Measurements from ENCODE around the gene GRAMD1A. TPM values are rescaled to one million over a fixed set of nuclear protein-coding genes. Genes with fewer than 3 reads are reported as not detected.

Gene GRAMD1A
- total and polyA plus RNA-seq, 2 donors (not counting 1 experiment from before 2014, with no cell fraction given): 83.8 to 102 TPM

DNA sequence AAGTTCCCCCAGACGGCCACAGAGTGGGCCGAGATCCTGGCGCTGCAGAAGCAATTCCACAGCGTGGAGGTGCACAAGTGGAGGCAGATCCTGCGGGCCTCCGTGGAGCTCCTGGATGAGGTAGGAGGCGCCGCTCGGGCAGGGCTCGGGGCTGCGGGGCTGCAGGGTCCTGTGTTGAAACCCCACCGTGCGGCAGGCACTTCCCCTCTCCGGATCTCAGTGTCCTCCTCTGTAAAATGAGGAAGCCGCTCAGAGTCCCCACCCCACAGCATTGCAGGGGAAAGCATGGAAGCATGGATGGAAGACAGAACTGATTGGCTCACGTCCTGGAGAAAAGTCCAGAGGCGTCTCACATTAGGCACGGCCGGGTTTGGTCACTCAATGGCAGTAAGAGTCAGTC lies 23.3 kb downstream of the GRAMD1A start:
- ATAC-seq (ENCODE audit: low read depth): no peak
- TF ChIP-seq, protein P1, sequence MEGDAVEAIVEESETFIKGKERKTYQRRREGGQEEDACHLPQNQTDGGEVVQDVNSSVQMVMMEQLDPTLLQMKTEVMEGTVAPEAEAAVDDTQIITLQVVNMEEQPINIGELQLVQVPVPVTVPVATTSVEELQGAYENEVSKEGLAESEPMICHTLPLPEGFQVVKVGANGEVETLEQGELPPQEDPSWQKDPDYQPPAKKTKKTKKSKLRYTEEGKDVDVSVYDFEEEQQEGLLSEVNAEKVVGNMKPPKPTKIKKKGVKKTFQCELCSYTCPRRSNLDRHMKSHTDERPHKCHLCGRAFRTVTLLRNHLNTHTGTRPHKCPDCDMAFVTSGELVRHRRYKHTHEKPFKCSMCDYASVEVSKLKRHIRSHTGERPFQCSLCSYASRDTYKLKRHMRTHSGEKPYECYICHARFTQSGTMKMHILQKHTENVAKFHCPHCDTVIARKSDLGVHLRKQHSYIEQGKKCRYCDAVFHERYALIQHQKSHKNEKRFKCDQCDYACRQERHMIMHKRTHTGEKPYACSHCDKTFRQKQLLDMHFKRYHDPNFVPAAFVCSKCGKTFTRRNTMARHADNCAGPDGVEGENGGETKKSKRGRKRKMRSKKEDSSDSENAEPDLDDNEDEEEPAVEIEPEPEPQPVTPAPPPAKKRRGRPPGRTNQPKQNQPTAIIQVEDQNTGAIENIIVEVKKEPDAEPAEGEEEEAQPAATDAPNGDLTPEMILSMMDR (IDR thresholded peaks at IDR 0.05): no peak
- no peak for TF ChIP-seq EZH2 (IDR thresholded peaks at IDR 0.05; ENCODE audit: borderline replicate concordance, insufficient read depth, low read depth, low read length, poor library complexity, severe bottlenecking)
- peaks cover 0 to 2% (median 0%) of the 10 kb centered on the region in 3 donors for H3K9me3 ChIP-seq (ENCODE audit: control extremely low read depth in 1 of 3, control insufficient read depth in 2 of 3, insufficient read depth in 1 of 3, low read length in 2 of 3)
- no peak overlapping the region for H3K27ac ChIP-seq (ENCODE audit: low read length in 2 of 2)
- H3K4me1 Mint-ChIP-seq: peaks cover 2% of the 10 kb centered on the region
- POLR2A ChIA-PET: interaction anchor here (0.6 kb wide), 1 partner anchor 15 kb away, joined by 3 read pairs; no protein-coding TSS in a partner anchor
- 97% methylated on average over 11 of the region's 19 CpGs for WGBS (ENCODE audit: insufficient coverage)
- H3K27me3 Mint-ChIP-seq: peaks cover 2% of the 10 kb centered on the region
- H3K9ac ChIP-seq (ENCODE audit: low read length): no peak overlapping the region
- H3K27ac Mint-ChIP-seq: no peak overlapping the region
- H2AFZ ChIP-seq (ENCODE audit: insufficient read depth, low read depth, low read length, poor library complexity, severe bottlenecking): no peak overlapping the region
- H3K36me3 ChIP-seq (replicated peaks in 1 of 2; ENCODE audit: control extremely low read depth in 1 of 2, control insufficient read depth in 1 of 2, extremely low read depth in 1 of 2, insufficient read depth in 2 of 2, low read length in 1 of 2): peaks cover 0 to 58% of the 10 kb centered on the region in 2 experiments
- H3K27me3 ChIP-seq (replicated peaks in 1 of 4; ENCODE audit: control extremely low read depth in 1 of 4, control insufficient read depth in 3 of 4, insufficient read depth in 4 of 4, low read length in 3 of 4): no peaks in the 10 kb centered on the region
- H3K79me2 ChIP-seq (ENCODE audit: control insufficient read depth, insufficient read depth, low read length): no peaks in the 10 kb centered on the region
- H3K4me3 Mint-ChIP-seq: no peak overlapping the region
- no peaks in the 10 kb centered on the region for H4K20me1 ChIP-seq (ENCODE audit: control insufficient read depth, insufficient read depth, low read length, poor library complexity, severe bottlenecking)
- no peak overlapping the region for H3K4me2 ChIP-seq (replicated peaks; ENCODE audit: low read depth, low read length, poor library complexity, severe bottlenecking)
- DNase-seq: no peak
- no peaks in the 10 kb centered on the region for H3K4me1 ChIP-seq (ENCODE audit: control insufficient read depth in 2 of 2, insufficient read depth in 2 of 2, low read length in 2 of 2)
- CTCF ChIA-PET: no interaction called here
- H3K9me3 Mint-ChIP-seq (ENCODE audit: insufficient read depth): no peaks in the 10 kb centered on the region
- intact Hi-C loops (cut with micrococcal nuclease): no loop called here
- H3K4me3 ChIP-seq (ENCODE audit: control extremely low read depth in 1 of 5, extremely low read depth in 1 of 5, insufficient read depth in 1 of 5, low read depth in 2 of 5, low read length in 4 of 5): no peak overlapping the region

DNA sequence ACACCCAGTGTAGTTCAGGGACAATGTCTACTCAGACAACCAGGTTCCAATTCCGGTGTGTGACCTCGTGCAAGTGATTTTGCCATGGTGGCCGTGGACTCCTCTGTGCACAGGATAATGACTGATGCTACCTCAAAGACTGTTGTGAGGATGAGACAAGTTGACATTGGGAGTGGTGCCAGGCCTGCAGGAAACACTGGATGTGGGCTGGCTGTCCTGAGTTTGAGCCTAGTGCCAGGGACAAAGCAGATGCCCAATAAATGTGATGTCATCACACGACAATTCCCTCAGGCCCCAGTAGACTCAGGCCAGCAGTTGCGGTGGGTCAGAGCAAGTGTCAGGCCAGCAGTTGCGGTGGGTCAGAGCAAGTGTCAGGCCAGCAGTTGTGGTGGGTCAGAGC lies 24.0 kb downstream of the GRAMD1A start:
- H3K27me3 Mint-ChIP-seq: peaks cover 4% of the 10 kb centered on the region
- H3K4me1 ChIP-seq (ENCODE audit: control insufficient read depth in 2 of 2, insufficient read depth in 2 of 2, low read length in 2 of 2): no peaks in the 10 kb centered on the region
- WGBS (ENCODE audit: insufficient coverage): 97% methylated on average over 6 of the region's 6 CpGs
- H3K27ac ChIP-seq (ENCODE audit: low read length in 2 of 2): no peak overlapping the region
- no peak overlapping the region for H3K4me3 ChIP-seq (ENCODE audit: control extremely low read depth in 1 of 5, extremely low read depth in 1 of 5, insufficient read depth in 1 of 5, low read depth in 2 of 5, low read length in 4 of 5)
- no peak for ATAC-seq (ENCODE audit: low read depth)
- peaks cover 2% of the 10 kb centered on the region for H3K4me1 Mint-ChIP-seq
- POLR2A ChIA-PET: no interaction called here
- intact Hi-C loops (cut with micrococcal nuclease): no loop called here
- H4K20me1 ChIP-seq (ENCODE audit: control insufficient read depth, insufficient read depth, low read length, poor library complexity, severe bottlenecking): no peaks in the 10 kb centered on the region
- peaks cover 0 to 51% of the 10 kb centered on the region in 2 experiments for H3K36me3 ChIP-seq (replicated peaks in 1 of 2; ENCODE audit: control extremely low read depth in 1 of 2, control insufficient read depth in 1 of 2, extremely low read depth in 1 of 2, insufficient read depth in 2 of 2, low read length in 1 of 2)
- DNase-seq: no peak
- CTCF ChIA-PET: no interaction called here
- no peak overlapping the region for H3K4me3 Mint-ChIP-seq
- no peaks in the 10 kb centered on the region for H3K27me3 ChIP-seq (replicated peaks in 1 of 4; ENCODE audit: control extremely low read depth in 1 of 4, control insufficient read depth in 3 of 4, insufficient read depth in 4 of 4, low read length in 3 of 4)
- no peak overlapping the region for H3K4me2 ChIP-seq (replicated peaks; ENCODE audit: low read depth, low read length, poor library complexity, severe bottlenecking)
- H3K79me2 ChIP-seq (ENCODE audit: control insufficient read depth, insufficient read depth, low read length): no peaks in the 10 kb centered on the region
- H3K27ac Mint-ChIP-seq: no peak overlapping the region
- H3K9ac ChIP-seq (ENCODE audit: low read length): no peak overlapping the region
- H2AFZ ChIP-seq (ENCODE audit: insufficient read depth, low read depth, low read length, poor library complexity, severe bottlenecking): no peak overlapping the region
- no peaks in the 10 kb centered on the region for H3K9me3 Mint-ChIP-seq (ENCODE audit: insufficient read depth)
- H3K9me3 ChIP-seq (ENCODE audit: control extremely low read depth in 1 of 3, control insufficient read depth in 2 of 3, insufficient read depth in 1 of 3, low read length in 2 of 3): peaks cover 0 to 2% (median 0%) of the 10 kb centered on the region in 3 donors
- TF ChIP-seq EZH2 (IDR thresholded peaks at IDR 0.05; ENCODE audit: borderline replicate concordance, insufficient read depth, low read depth, low read length, poor library complexity, severe bottlenecking): no peak
- TF ChIP-seq, protein P1 (IDR thresholded peaks at IDR 0.05): no peak
